ENCODE results near the gene CUTC.
"Not testable (repeated sequence)": the region's sequence is repeated elsewhere in the genome, so short reads cannot be mapped to it uniquely, and the experiment has no call there.

The CUTC gene, protein sequence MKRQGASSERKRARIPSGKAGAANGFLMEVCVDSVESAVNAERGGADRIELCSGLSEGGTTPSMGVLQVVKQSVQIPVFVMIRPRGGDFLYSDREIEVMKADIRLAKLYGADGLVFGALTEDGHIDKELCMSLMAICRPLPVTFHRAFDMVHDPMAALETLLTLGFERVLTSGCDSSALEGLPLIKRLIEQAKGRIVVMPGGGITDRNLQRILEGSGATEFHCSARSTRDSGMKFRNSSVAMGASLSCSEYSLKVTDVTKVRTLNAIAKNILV
- long read RNA-seq, donor 1, transcript CUTC-202 (9 exons, 1,346 nt): major isoform, 5 of 8 reads
- long read RNA-seq, donor 1, partial matches to known transcripts: 0 of 8 reads
- long read RNA-seq, donor 1, other reads (novel, unspliced or antisense): 0 of 8 reads
- long read RNA-seq, donor 2, partial matches to known transcripts: 0 of 6 reads
- long read RNA-seq, donor 2, other reads (novel, unspliced or antisense): 0 of 6 reads
- long read RNA-seq, donor 3, partial matches to known transcripts: 5 of 7 reads
- long read RNA-seq, donor 3, other reads (novel, unspliced or antisense): 0 of 7 reads
- long read RNA-seq, donor 4, partial matches to known transcripts: 0 of 3 reads
- long read RNA-seq, donor 4, other reads (novel, unspliced or antisense): 0 of 3 reads
- long read RNA-seq, donor 5, partial matches to known transcripts: 7 of 13 reads
- long read RNA-seq, donor 5, other reads (novel, unspliced or antisense): 0 of 13 reads
- long read RNA-seq, donor 6, partial matches to known transcripts: 5 of 10 reads
- long read RNA-seq, donor 6, other reads (novel, unspliced or antisense): 0 of 10 reads
- long read RNA-seq, donor 7, transcript CUTC-202 (9 exons, 1,346 nt): major isoform, 7 of 9 reads
- long read RNA-seq, donor 7, partial matches to known transcripts: 0 of 9 reads
- long read RNA-seq, donor 7, other reads (novel, unspliced or antisense): 0 of 9 reads
- long read RNA-seq, donor 8, transcript CUTC-202 (9 exons, 1,346 nt): major isoform, 5 of 15 reads
- long read RNA-seq, donor 8, partial matches to known transcripts: 7 of 15 reads
- long read RNA-seq, donor 8, other reads (novel, unspliced or antisense): 0 of 15 reads

DNA sequence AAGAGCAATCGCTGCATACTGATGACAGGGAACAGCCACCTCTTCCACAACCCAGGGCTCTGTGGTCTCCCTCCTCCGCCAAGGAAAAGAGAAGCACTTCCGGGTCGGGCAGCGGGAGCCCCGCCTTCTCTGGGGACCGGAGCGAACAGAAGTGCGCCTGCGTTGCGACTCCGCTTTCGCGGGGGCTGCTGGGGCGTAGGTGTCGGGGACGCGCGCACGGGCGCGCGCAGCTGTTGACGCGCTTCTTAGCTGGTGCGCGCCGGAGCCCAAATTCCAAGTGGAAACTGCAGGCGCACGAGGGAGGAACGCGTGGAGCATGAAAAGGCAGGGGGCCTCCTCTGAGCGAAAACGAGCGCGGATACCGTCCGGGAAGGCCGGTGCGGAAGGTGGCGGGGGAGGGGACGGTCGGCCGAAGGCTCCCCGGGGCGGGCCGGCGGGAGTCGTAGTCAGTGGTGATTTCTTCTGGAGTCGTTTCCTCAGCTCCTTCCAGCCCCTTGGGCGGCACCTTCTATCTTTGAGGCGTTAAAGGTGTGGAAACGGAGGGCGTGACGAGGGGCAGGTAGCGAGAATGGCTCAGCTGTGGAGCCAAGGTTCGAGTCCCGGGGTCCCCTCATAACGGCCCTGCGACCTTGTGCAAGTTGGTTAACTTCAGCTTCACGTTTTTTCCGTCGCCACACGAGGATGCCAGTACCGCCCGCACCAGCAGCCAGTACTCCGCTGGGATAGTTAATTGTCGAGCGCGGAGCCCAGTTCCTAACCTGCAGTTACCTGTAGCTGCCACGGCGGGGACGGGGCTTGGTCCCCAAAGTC lies at the start of gene CUTC, which contains the start of gene COX15:
CUTC (plus strand) TSS at position 202 of the 810 bp plus-strand sequence; CDS start at position 317, 115 bp downstream.
COX15 (minus strand) TSS at position 95 of the 810 bp plus-strand sequence; CDS start at position 17, 78 bp downstream.
- peak; percentile 95 for DNase-seq

DNA sequence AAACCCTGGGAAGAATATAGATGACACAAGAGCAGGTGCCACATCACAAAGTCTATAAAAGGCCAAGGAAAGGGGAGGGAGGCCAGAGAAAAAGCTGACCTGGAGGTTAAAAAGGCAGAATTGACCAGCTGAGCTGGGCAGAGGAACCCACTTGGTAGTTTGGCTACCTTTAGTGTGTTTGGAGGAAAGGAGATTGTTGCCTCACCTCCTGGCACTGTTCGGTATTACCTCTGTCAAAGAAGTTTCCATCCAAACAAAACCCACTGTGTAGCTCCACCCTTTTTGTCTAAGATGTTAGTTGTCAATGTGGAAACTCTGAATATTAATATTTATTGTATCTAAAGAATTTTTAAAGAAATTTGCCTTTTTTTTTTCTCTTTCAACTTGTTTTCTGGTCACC lies 49.3 kb upstream of the CUTC start:
- no peak for DNase-seq

DNA sequence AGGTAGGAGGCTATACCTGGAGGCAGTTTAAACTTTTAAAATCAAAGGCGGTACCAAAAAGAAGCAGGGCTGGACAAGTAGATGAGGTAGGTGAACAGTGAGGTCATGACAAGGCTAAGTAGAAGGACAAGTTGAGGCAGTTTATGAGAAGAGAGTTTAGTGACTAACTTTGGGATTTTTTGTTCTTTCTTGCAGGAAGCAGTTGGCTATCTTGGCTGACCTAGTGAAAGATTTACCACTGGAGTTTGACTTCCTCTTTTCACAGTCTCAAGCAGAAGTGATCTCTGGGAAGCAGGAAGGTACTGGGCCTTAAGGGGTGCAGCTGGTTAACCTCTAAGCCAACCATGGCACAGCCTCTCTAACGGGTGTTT lies 46.5 kb upstream of the CUTC start:
- DNase-seq: no peak

DNA sequence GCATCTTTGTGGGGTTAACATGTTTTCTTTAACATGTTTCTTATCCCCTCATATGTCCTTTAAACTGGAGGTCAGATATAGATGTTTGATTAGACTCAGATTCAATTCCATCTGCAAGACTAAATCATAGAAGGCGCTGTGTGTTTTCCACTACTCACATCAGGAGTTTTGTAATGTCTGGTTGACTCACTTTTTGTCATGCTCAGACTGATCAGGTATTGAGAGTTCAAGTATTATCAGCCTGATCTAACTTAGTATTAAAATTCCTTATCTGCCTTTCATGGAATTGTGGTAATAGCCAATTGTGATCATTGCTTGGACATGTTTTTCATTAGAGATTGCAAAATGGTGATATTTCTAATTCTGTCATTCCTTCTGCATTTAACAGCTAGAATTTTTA lies 42.6 kb upstream of the CUTC start:
- no peak for DNase-seq

DNA sequence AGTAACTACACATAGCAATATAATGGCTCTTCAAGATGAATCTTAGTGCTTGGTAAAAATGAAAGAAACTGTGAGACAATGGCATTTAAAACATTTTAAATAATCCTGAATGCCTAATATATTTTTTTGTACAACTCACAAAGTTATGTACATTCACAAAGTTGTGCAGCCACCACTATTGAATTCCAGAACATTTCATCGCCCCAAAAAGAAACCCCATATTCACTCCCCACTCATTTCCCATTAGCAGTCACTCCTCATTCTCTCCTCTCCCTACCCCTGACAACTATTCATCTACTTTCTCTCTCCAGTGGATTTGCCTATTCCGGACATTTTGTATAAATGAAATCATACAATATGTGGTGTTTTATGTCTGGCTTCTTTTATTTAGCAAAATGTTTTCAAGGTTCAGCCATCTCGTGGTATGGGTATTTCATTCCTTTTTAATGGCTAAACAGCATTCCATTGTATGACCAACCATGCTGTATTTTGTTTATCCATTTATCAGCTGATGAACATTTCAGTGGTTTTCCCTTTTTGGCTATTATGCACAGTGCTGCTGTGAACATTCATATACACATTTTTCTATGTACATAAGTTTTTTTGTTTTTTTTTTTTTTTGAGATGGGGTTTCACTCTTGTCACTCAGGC lies 38.0 kb upstream of the CUTC start:
- DNase-seq: no peak

DNA sequence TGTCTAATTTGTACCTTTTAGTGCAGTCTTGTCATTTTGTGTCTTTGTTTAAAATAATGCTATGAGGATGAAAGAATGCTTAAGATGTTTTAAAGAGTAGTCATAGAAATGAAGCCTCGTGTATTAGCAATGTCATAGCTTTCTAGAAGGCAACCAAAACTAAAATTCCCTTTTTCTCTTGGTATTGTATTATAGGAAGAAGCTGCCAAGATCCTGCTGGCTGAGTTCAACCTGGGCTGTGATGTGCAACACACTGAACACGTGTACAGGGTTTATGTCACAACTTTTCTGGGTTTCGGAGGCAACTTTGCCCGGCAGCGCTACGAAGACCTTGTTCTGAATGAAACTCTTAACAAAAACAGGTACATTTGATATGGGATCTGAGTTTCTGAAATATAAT lies 36.3 kb upstream of the CUTC start:
- DNase-seq: no peak

DNA sequence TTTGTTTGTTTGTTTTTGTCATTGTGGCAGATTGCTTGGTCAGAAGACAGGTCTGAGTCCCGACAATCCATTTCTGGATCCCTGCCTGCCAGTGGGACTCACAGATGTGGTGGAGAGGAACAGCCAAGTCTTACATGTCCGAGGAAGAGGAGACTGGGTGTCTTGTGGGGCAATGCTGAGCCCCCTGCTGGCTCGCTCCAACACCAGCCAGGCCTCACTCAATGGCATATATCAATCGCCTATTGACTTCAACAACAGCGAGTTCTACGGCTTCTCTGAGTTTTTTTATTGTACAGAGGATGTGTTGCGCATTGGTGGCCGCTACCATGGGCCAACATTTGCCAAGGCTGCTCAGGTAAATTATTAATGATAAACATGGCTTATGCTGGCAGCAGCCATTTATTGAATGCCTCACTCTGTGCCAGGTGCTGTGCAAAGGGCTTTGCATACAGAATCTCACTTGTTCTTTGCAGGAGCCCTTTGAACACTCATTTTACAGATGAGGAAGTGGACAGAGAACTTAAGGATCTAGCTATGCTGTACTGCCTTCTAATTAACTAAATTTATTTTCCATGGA lies 33.4 kb upstream of the CUTC start:
- DNase-seq: no peak

DNA sequence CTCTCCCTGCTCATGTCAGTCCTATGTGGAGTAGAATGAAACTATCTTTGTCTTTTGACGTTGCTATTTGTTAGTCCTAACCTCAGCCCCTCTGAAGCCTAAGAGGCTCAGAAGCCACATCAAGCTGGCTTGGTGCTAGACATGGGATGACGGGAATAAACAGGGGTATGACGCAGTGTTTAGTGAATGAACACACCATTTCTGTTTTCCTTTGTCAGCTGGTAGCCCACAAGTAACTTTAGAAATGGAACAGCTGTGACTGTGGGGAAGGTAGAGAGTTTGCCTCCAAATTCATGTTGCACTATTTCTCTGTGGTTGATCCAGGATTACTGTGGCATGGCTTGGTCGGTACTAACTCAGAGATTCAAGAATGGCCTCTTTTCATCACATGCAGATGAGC lies 31.4 kb upstream of the CUTC start:
- DNase-seq: no peak

DNA sequence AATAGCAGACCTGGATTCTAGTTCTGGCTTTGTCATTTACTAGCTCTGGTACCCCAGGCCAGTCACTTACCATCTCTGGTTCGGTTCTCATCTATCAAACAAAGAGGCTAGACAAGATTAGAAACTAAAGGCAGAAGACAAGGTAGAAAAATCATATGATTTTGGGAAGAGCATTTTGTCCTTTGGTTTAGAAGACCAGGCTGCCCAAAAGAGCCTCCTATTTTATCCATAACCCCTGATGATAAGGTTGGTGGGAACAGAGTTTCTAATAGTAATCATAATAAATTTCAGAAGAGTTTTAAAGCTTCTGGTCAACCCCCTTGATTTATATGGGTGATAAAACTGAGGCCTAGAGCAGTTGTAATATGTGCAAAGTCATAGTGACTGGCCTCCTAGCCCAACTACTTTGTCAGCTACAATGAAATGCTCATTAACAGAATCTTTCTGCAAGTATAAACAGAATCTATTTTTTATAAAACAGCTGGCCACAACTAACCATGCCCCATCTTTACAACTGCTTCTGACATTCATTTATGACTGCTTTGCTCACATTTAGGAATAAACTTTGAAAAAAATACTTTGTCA lies 23.5 kb upstream of the CUTC start:
- DNase-seq: no peak

DNA sequence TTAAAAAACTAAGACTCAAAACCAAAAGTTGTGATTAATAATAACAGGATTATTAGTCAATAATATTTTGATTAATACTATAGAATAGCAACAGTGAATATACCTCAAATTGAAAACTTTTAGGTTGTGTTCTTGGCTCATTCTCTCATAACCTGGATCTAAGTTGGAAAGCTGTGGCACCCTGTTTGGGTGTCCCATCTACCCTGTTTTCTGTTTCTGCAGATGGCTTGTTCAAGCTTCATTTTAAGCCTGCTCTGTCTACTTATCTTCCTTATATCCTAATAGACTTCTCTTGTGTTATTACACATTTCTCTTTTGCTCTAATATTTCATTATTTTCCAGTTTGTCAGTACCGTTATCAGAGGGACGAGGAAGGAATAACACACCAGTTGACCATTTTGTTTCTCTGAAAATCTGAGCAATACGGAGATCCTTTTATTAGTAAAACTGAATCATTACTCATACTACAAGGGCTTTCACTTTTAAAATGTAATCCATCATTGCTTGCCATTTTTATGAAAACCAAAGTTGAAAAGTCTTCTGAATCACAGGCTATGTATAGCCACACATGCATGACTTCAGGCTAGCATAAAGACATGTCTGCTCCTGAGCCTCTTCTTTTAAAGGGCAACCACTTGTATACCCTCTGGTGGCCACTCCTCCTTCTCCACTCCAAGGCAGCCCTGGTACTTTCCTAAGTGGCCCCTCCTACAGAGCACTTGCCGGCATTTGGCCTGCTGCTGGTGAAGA lies 22.4 kb upstream of the CUTC start:
- no peak for DNase-seq

DNA sequence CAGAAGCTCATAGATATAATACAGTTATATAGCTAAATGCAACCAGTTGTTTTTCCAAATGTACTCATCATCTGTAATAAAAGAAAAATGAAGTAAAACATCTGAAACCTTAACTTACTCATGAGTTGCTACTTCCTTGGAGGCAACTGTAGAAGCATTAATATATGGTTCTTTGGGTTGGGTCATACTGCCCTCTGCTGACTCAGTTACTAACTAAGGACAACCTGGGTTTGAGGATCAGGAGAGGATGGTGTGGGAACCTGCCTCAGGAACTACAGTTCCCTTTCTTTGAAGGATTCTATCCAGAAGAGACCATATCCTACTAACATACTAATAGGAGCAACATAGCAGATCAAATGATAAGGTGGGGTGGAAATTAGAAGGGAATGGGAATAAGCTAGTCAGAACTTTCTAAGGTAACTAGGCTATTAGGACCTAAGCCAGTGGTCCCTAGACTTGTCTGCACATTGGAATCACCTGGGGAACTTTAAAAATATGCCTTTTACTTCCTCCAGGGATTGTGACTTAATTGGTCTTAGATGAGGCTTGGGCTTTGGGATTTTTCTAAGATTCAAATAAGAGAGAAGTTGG lies 20.8 kb upstream of the CUTC start:
- DNase-seq: no peak

DNA sequence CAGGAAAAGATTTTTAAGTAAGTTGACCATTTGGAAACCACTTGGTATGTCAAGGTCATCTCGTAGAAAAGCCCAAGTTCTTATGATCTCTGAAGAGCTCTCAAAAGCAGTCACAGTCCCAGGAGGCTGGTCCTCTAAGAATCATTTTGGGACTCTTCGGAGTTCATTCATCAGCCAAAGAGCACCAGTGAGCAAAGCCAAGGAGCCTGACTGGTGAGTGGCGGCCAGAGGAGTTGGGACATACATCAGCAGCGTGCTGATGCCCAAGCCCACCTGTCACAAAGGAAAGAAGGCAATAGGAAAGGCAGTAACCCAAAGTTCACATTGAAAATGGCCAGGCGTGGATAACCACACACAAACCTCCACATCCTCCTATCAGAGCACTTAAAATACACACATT lies 17.6 kb upstream of the CUTC start:
- DNase-seq: no peak

DNA sequence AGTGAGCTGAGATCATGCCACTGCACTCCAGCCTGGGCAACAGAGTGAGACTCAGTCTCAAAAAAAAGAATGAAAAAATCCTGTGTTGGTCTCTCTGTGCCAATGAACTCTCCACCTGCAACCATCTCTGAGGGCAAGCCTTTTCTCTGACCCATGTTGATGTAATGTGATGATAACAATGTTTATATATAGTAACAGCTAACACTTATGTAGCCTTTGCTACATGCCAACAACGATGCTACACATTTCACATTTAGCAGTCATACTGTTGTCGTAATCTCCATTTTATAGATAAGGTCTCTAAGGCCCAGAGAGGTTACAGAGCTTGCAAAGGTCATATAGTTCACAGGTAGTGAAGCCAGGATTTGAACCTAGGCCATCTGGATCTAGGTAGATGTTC lies 11.6 kb upstream of the CUTC start:
- DNase-seq: no peak

DNA sequence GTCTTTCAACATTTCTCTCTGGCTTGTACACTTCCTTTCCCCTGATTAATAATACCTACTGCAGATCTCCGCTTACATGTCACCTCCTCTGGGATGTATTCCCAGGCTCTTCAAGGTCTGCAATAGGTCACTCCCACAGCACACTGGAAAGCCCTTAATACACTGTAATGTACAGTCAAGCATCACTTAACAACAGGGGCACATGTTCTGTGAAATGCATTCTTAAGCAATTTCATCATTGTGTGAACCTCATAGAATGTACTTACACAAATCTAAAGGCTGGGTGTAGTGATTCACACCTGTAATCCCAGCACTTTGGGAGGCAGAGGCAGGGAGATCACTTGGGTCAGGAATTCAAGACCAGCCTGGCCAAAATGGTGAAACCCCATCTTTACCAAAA lies 2.0 kb upstream of the CUTC start:
- DNase-seq: no peak

DNA sequence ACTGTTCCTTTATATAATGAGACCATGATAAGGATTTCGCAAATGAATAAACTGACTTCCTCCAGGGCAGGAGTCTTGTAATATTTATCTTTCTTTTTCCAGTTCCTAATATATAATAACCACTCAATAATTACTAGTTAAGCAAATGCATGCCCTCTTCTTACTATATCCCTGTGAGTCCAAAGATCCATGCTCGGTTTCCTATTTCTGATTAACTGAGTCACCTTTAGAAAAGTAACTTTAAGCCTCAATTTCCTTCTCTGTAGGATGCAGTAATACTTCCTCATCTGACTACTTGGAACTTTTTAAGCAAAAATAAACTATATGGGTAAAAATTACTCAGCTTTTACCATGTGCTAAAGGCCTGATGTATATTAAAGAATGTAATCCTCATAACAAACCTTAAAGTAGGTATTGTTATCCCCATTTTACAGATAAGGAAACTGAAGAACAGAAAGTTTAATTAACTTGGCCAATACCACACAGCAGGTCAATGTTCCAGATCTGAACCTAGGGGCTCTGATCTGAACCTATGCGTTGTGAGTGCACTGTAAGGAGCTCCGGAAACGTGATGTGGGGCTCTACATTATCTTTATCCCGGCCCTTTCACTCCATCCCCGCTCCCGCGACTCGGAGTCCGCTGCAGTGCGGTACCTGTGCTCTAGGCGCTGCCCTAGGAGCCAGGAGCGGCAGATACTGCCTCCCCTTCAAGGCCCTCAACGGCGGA lies 565 bp upstream of the CUTC start:
- DNase-seq: no peak

DNA sequence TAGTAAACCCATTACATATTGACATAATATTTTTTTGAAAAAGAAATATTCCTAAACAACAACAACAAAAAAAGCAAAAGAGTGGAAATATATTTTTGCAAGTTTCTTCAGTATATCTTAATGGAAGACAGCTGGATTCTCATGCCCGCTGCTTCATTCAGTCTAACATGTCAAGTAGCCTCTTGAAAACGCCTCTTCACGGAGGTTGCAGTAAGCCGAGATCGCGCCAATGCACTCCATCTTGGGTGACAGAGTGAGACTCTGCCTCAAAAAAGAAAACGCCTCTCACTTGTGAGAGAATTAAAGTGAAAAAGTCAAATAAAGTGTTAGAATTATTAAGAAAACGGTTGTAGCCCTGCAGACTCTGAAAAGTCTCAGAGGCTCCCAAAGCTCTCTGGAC lies 1.3 kb downstream of the CUTC start:
- DNase-seq: no peak

DNA sequence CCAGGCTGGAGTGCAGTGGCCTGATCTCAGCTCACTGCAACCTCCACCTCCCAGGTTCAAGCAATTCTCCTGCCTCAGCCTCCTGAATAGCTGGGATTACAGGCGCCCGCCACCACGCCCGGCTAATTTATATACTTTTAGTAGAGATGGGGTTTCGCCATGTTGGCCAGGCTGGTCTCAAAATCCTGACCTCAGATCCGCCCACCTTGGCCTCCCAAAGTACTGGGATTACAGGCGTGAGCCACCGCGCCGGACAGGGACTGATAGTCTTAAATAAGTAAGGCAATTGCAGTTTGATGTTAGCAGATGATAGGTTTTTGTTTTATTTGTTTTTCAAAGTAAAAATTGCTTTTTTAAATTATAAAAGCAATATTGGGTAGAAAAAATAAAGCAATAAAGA lies 2.1 kb downstream of the CUTC start:
- DNase-seq: not testable (repeated sequence)

DNA sequence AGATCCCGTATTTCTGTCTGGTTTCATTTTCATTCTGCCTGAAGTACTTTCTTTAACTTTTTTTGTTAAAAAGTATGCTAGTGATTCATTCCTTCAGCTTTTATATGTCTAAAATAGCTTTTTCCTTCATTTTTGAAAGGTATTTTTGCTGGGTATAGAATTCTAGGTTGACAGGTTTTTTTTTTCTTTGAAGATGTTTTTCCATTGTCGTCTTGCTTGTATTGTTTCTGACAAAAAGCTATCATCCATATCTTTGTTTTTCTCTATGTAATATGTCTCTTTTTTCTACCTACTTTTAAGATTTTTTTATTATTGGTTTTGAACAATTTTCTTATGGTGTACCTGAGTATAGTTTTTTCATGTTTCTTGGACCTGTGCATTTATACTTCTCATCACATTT lies 8.2 kb downstream of the CUTC start:
- no peak for DNase-seq
